Testis (tissue), 2 donors: ENCODE results near the gene YIF1A.

Experiments used
- POLR2A ChIP-seq: fragments of 450-650 bp; IDR thresholded peaks from one replicate; pipeline ENCODE4 v1.6.1; 2017; ENCODE audit warnings: antibody characterized with exemption, mild to moderate bottlenecking, moderate library complexity
- TF ChIP-seq, protein P1 (sequence below), 3 experiments: fragments of 450-650 bp in 2 of 3; fragments of 200-600 bp in 1 of 3; sonication (generic) in 1 of 3; IDR thresholded peaks; one replicate each; pipeline ENCODE4 v1.5.1; 2016 to 2019; ENCODE audit warnings: antibody characterized with exemption in 3 of 3, mild to moderate bottlenecking in 2 of 3, moderate library complexity in 1 of 3

DNA sequence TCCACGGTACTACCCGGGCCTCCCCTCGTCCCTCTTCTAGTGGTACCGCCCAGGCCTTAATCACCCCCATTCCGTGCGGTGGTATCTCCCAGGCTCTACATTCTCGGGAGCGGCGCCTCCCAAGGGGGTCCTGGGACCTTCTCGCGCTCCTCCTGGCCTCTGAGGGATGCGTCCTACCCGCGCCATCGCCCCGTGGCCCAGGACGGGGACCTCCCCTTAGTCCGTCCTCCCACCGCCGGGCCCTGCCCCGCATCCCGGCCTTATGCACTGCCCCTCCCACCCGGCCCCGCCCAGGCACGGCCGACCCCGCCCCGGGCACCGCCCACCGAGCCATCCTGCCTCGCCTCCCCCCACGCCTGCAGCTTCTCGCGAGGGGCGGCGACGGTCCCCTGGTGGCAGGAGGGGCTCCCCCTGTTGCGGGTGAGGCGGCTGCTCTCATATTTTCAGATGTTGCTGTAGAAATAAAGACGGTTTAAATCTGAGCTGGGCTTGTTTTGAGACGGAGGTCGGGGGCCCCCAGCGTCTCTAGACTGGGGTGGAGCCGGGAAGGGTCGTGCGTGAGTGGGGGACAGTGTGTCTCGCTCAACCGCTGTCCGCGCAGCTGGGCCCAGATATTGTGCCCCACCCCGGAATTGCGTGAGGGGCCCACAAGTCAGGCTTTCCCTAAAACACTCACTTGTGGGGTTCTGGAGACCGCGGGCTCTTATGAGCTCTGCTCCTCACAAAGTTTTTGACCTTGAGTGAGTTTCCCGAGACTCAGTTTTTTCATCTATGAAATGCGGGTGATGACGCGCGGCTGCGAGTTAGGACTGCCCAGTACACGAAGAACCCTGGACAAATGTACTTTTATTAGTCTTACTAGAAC lies 21.3 kb downstream of the YIF1A start:
- TF ChIP-seq, protein P1, sequence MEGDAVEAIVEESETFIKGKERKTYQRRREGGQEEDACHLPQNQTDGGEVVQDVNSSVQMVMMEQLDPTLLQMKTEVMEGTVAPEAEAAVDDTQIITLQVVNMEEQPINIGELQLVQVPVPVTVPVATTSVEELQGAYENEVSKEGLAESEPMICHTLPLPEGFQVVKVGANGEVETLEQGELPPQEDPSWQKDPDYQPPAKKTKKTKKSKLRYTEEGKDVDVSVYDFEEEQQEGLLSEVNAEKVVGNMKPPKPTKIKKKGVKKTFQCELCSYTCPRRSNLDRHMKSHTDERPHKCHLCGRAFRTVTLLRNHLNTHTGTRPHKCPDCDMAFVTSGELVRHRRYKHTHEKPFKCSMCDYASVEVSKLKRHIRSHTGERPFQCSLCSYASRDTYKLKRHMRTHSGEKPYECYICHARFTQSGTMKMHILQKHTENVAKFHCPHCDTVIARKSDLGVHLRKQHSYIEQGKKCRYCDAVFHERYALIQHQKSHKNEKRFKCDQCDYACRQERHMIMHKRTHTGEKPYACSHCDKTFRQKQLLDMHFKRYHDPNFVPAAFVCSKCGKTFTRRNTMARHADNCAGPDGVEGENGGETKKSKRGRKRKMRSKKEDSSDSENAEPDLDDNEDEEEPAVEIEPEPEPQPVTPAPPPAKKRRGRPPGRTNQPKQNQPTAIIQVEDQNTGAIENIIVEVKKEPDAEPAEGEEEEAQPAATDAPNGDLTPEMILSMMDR (IDR thresholded peaks at IDR 0.05) = peak in 2 of 3 experiments; percentile 11 to 19
- TF ChIP-seq POLR2A = no peak
